WTC11 (cell line): ENCODE measurements around the gene PRM3. TPM values are rescaled to one million over a fixed set of nuclear protein-coding genes. Genes with fewer than 3 reads are reported as not detected.

ENCODE experiments used
- ATAC-seq: fragments of 200-7000 bp; cut with Tn5 transposase; 2 replicates; pipeline ENCODE4 v1.10.0; 2021; ENCODE audit warnings: mild to moderate bottlenecking, moderate library complexity
- CTCF ChIA-PET: fragments of 300-600 bp; sonication (Branson Sonifier 250); formaldehyde crosslinking; loops from one replicate; lab custom pipeline; 2021; ENCODE audit warnings: antibody characterized with exemption; lab: Charles Lee
- POLR2A ChIA-PET: fragments of 350-600 bp; sonication (Branson Sonifier 250); formaldehyde crosslinking; loops from one replicate; lab custom pipeline; 2021; ENCODE audit warnings: antibody characterized with exemption; lab: Charles Lee
- DNase-seq: peaks from one replicate; pipeline ENCODE4 v3.0.0; 2021; ENCODE audit warnings: low spot score
- H3K27ac Mint-ChIP-seq: 2 replicates; pipeline ENCODE4 v1.8.0; 2021; ENCODE audit warnings: mixed read lengths
- H3K27me3 Mint-ChIP-seq: 2 replicates; pipeline ENCODE4 v1.8.0; 2021; ENCODE audit warnings: low read depth, mild to moderate bottlenecking, moderate library complexity, mixed read lengths
- H3K36me3 Mint-ChIP-seq: 2 replicates; pipeline ENCODE4 v1.8.0; 2021; ENCODE audit warnings: mixed read lengths
- H3K4me1 Mint-ChIP-seq: 2 replicates; pipeline ENCODE4 v1.8.0; 2022; ENCODE audit warnings: mixed read lengths
- H3K4me3 Mint-ChIP-seq: 2 replicates; pipeline ENCODE4 v1.8.0; 2021; ENCODE audit warnings: mild to moderate bottlenecking, moderate library complexity, mixed read lengths
- H3K9me3 Mint-ChIP-seq: 2 replicates; pipeline ENCODE4 v1.8.0; 2021; ENCODE audit warnings: mixed read lengths
- AR ChIP-seq: fragments of 250-450 bp; sonication (Bioruptor Pico); IDR thresholded peaks from 2 replicates; pipeline ENCODE4 v1.9.0; 2021; ENCODE audit warnings: mild to moderate bottlenecking
- ARID4B ChIP-seq: sonication (generic); formaldehyde crosslinking; IDR thresholded peaks from 2 replicates; pipeline ENCODE4 v1.8.0; 2023; ENCODE audit warnings: missing genetic modification reagents, mild to moderate bottlenecking, borderline replicate concordance
- ELF4 ChIP-seq: sonication (generic); formaldehyde crosslinking; IDR thresholded peaks from 2 replicates; pipeline ENCODE4 v1.8.1; 2022; ENCODE audit warnings: low read depth, mild to moderate bottlenecking, moderate library complexity, missing genetic modification reagents
- ETV6 ChIP-seq: sonication (generic); formaldehyde crosslinking; IDR thresholded peaks from 2 replicates; pipeline ENCODE4 v1.8.1; 2022; ENCODE audit warnings: mild to moderate bottlenecking, missing genetic modification reagents
- FOXJ3 ChIP-seq: sonication (generic); formaldehyde crosslinking; IDR thresholded peaks from 2 replicates; pipeline ENCODE4 v1.9.0; 2021; ENCODE audit warnings: missing genetic modification reagents, mild to moderate bottlenecking, borderline replicate concordance
- GRHL2 ChIP-seq: fragments of 250-450 bp; sonication (Bioruptor Pico); IDR thresholded peaks from 2 replicates; pipeline ENCODE4 v1.8.0; 2022; ENCODE audit warnings: mild to moderate bottlenecking, moderate library complexity; ENCODE audit not compliant: insufficient replicate concordance, severe bottlenecking
- NFE2L1 ChIP-seq: sonication (generic); formaldehyde crosslinking; IDR thresholded peaks from 2 replicates; pipeline ENCODE4 v1.8.1; 2023; ENCODE audit warnings: missing genetic modification reagents
- NFYB ChIP-seq: sonication (generic); formaldehyde crosslinking; conservative IDR thresholded peaks from 2 replicates; pipeline ENCODE4 v1.8.0; 2022; ENCODE audit warnings: low read depth, missing genetic modification reagents
- NR1H2 ChIP-seq: sonication (generic); formaldehyde crosslinking; IDR thresholded peaks from 2 replicates; pipeline ENCODE4 v1.9.0; 2021; ENCODE audit warnings: mild to moderate bottlenecking, moderate library complexity, missing genetic modification reagents
- NR3C1 ChIP-seq: sonication (generic); formaldehyde crosslinking; conservative IDR thresholded peaks from 2 replicates; pipeline ENCODE4 v1.8.1; 2023; ENCODE audit warnings: low read depth, mild to moderate bottlenecking, missing genetic modification reagents
- OVOL2 ChIP-seq: fragments of 250-450 bp; sonication (Bioruptor Pico); IDR thresholded peaks from 2 replicates; pipeline ENCODE4 v1.9.0; 2021; ENCODE audit warnings: mild to moderate bottlenecking, borderline replicate concordance
- PREB ChIP-seq: sonication (generic); formaldehyde crosslinking; IDR thresholded peaks from 2 replicates; pipeline ENCODE4 v1.8.1; 2022; ENCODE audit warnings: mild to moderate bottlenecking, missing genetic modification reagents, moderate library complexity, borderline replicate concordance
- RORB ChIP-seq: fragments of 250-450 bp; sonication (Bioruptor Pico); IDR thresholded peaks from 2 replicates; pipeline ENCODE4 v1.9.0; 2021; ENCODE audit warnings: mild to moderate bottlenecking
- SMAD3 ChIP-seq: sonication (generic); formaldehyde crosslinking; IDR thresholded peaks from 2 replicates; pipeline ENCODE4 v1.8.0; 2022; ENCODE audit warnings: missing genetic modification reagents, mild to moderate bottlenecking, borderline replicate concordance
- TCF7 ChIP-seq: sonication (generic); formaldehyde crosslinking; IDR thresholded peaks from 2 replicates; pipeline ENCODE4 v1.8.0; 2022; ENCODE audit warnings: mild to moderate bottlenecking, low read depth, missing genetic modification reagents, moderate library complexity
- TEAD4 ChIP-seq: sonication (generic); formaldehyde crosslinking; IDR thresholded peaks from 2 replicates; pipeline ENCODE4 v1.8.0; 2022; ENCODE audit warnings: mild to moderate bottlenecking, missing genetic modification reagents
- TP53 ChIP-seq: sonication (generic); formaldehyde crosslinking; IDR thresholded peaks from 2 replicates; pipeline ENCODE4 v1.8.1; 2023; ENCODE audit warnings: mild to moderate bottlenecking, missing genetic modification reagents
- ZNF281 ChIP-seq: sonication (generic); formaldehyde crosslinking; IDR thresholded peaks from 2 replicates; pipeline ENCODE4 v1.8.0; 2023; ENCODE audit warnings: mild to moderate bottlenecking, missing genetic modification reagents
- ZNF423 ChIP-seq: fragments of 250-450 bp; sonication (Bioruptor Pico); IDR thresholded peaks from 2 replicates; pipeline ENCODE4 v2.1.2; 2022; ENCODE audit warnings: mild to moderate bottlenecking, moderate library complexity
- ZNF532 ChIP-seq: fragments of 250-450 bp; sonication (Bioruptor Pico); IDR thresholded peaks from 2 replicates; pipeline ENCODE4 v1.9.0; 2021; ENCODE audit warnings: mild to moderate bottlenecking, borderline replicate concordance
- ZNF671 ChIP-seq: fragments of 250-450 bp; sonication (Bioruptor Pico); IDR thresholded peaks from 2 replicates; pipeline ENCODE4 v1.8.0; 2021; ENCODE audit warnings: mild to moderate bottlenecking
- total RNA-seq: library from RNA; stranded (reverse); gene quantifications from 3 replicates; pipeline ENCODE4 v1.2.3, GENCODE V29; 2021

PRM3 gene
- total RNA-seq, 1 experiment from 2014 or later, result not detected

- no peaks in the 10 kb centered on the region for H3K9me3 Mint-ChIP-seq
- TF ChIP-seq RORB (CRISPR knock-in tag) (no peak), ZNF532 (no peak), GRHL2 (CRISPR knock-in tag) (no peak), TP53 (CRISPR knock-in tag) (no peak), NR1H2 (no peak), PREB (0 out of 2 replicates have a peak, but pooled peaks have one; percentile 6), ZNF281 (CRISPR knock-in tag) (no peak), SMAD3 (no peak), FOXJ3 (CRISPR knock-in tag) (no peak), TCF7 (CRISPR knock-in tag) (no peak; the same call in 1 of the 2 replicates), NFYB (CRISPR knock-in tag) (no peak), ZNF671 (no peak), NR3C1 (CRISPR knock-in tag) (no peak), ELF4 (CRISPR knock-in tag) (0 out of 2 replicates have a peak, but pooled peaks have one; percentile 40), TEAD4 (CRISPR knock-in tag) (peak; percentile 51; the same call in 1 of the 2 replicates), AR (CRISPR knock-in tag) (no peak), ZNF423 (CRISPR knock-in tag) (peak; percentile 88), NFE2L1 (CRISPR knock-in tag) (no peak), OVOL2 (CRISPR knock-in tag) (no peak), ARID4B (CRISPR knock-in tag) (peak; percentile 53; the same call in 1 of the 2 replicates), ETV6 (CRISPR knock-in tag) (no peak)
Measured at GRCh38 chr16:11254913-11255736, 18.3 kb downstream of the PRM3 start.

More at GRCh38 chr16:11254913-11255736, 18.3 kb downstream of the PRM3 start:
- Mint-ChIP-seq H3K36me3 (peaks cover 19% of the 10 kb centered on the region), H3K27ac (no peak overlapping the region), H3K4me3 (peak overlapping the region; percentile 77), H3K4me1 (peaks cover 42% of the 10 kb centered on the region), H3K27me3 (no peaks in the 10 kb centered on the region; the same call in 1 of the 2 replicates)
- DNase-seq (no peak), ATAC-seq (no peak)
- CTCF ChIA-PET, result interaction anchor here (0.6 to 5.1 kb wide), 49 partner anchors 9 to 410 kb away, joined by 3 to 104 read pairs (median 6); partner anchors contain the start of genes DEXI, LITAF, PRM2 and PRM3
- POLR2A ChIA-PET, result interaction anchor here (0.6 to 3.0 kb wide), 26 partner anchors 14 to 306 kb away, joined by 3 to 27 read pairs (median 4); partner anchors contain the start of gene TNP2
